SK-N-SH (cell line): Measurements from ENCODE around the gene ATF7IP2. TPM values are rescaled to one million over a fixed set of nuclear protein-coding genes. Genes with fewer than 3 reads are reported as not detected.
"Not testable (repeated sequence)": the region's sequence is repeated elsewhere in the genome, so short reads cannot be mapped to it uniquely, and the experiment has no call there.

Experiments
- CTCF ChIA-PET: fragments of 300-600, 350-600 bp; formaldehyde crosslinking; extraction: SDS; loops from one replicate; lab custom pipeline; 2021; lab: Yijun Ruan, JAX
- POLR2A ChIA-PET: fragments of 350-600 bp; sonication (Branson Sonifier 250); formaldehyde crosslinking; extraction: SDS; loops from one replicate; lab custom pipeline; 2020; ENCODE audit warnings: antibody characterized with exemption, inconsistent platforms; lab: Yijun Ruan, JAX
- DNase-seq: peaks from one replicate; pipeline ENCODE4 v3.0.0; 2012
- H2AFZ ChIP-seq: fragments of 200-600 bp; sonication (generic); 2 replicates; pipeline ENCODE4 v1.8.1; 2016; ENCODE audit warnings: antibody characterized with exemption, mild to moderate bottlenecking, low read depth
- H3F3A ChIP-seq: fragments of 200-600 bp; sonication (generic); replicated peaks from 2 replicates; pipeline ENCODE3; 2016; ENCODE audit warnings: antibody characterized with exemption, mild to moderate bottlenecking; ENCODE audit not compliant: insufficient read depth
- H3K27ac ChIP-seq, 2 experiments: fragments of 200-500 bp in 1 of 2; fragments of 200-600 bp in 1 of 2; sonication (Bioruptor generic) in 1 of 2; sonication (generic), shearing (Covaris generic) in 1 of 2; 2 replicates each; pipeline versions ENCODE4 v1.5.1 to v1.6.1; 2014 to 2016; ENCODE audit warnings: low read depth in 2 of 2, inconsistent platforms in 1 of 2, low read length in 1 of 2, mild to moderate bottlenecking in 1 of 2, mixed read lengths in 1 of 2
- H3K27me3 ChIP-seq: fragments of 200-600 bp; sonication (generic), shearing (Covaris generic); 2 replicates; pipeline ENCODE4 v1.6.1; 2016; ENCODE audit warnings: mixed run types; ENCODE audit not compliant: insufficient read depth
- H3K36me3 ChIP-seq, 2 experiments: fragments of 200-500 bp in 1 of 2; fragments of 200-600 bp in 1 of 2; sonication (Bioruptor generic) in 1 of 2; sonication (generic) in 1 of 2; replicated peaks in 1 of 2; 2 replicates each; pipeline versions ENCODE3 to v1.5.1; 2014 to 2016; ENCODE audit warnings: low read length in 1 of 2, mild to moderate bottlenecking in 1 of 2; ENCODE audit not compliant: insufficient read depth in 2 of 2, control insufficient read depth in 1 of 2
- H3K4me1 ChIP-seq, 2 experiments: fragments of 200-500 bp in 1 of 2; fragments of 200-600 bp in 1 of 2; sonication (Bioruptor generic) in 1 of 2; sonication (generic), shearing (Covaris generic) in 1 of 2; 2 replicates each; pipeline versions ENCODE4 v1.5.1 to v1.6.1; 2014 to 2016; ENCODE audit warnings: low read depth in 1 of 2, low read length in 1 of 2, mixed run types in 1 of 2; ENCODE audit not compliant: insufficient read depth in 2 of 2, control insufficient read depth in 1 of 2
- H3K4me2 ChIP-seq: fragments of 200-600 bp; sonication (generic), shearing (Covaris generic); 2 replicates; pipeline ENCODE4 v1.6.1; 2017; ENCODE audit warnings: mixed run types
- H3K4me3 ChIP-seq, 2 experiments: fragments of 200-500 bp in 1 of 2; fragments of 200-600 bp in 1 of 2; sonication (Bioruptor generic) in 1 of 2; sonication (generic), shearing (Covaris generic) in 1 of 2; 2 replicates each; pipeline versions ENCODE4 v1.5.1 to v1.8.1; 2014 to 2016; ENCODE audit warnings: low read depth in 2 of 2, inconsistent platforms in 1 of 2, low read length in 1 of 2, mild to moderate bottlenecking in 1 of 2, mixed read lengths in 1 of 2, moderate library complexity in 1 of 2
- H3K79me2 ChIP-seq: fragments of 200-600 bp; sonication (generic); 2 replicates; pipeline ENCODE4 v1.8.1; 2017; ENCODE audit warnings: mild to moderate bottlenecking; ENCODE audit not compliant: insufficient read depth
- H3K9ac ChIP-seq: fragments of 200-600 bp; sonication (generic); 2 replicates; pipeline ENCODE4 v1.6.1; 2017; ENCODE audit warnings: mixed run types
- H3K9me2 ChIP-seq: fragments of 200-600 bp; sonication (generic); 2 replicates; pipeline ENCODE4 v1.6.1; 2017; ENCODE audit warnings: mixed run types
- H3K9me3 ChIP-seq: fragments of 200-600 bp; sonication (generic); 2 replicates; pipeline ENCODE4 v1.6.1; 2017; ENCODE audit warnings: mixed run types, mild to moderate bottlenecking, moderate library complexity
- H4K20me1 ChIP-seq: fragments of 200-600 bp; sonication (generic); 2 replicates; pipeline ENCODE4 v1.6.1; 2017; ENCODE audit warnings: mild to moderate bottlenecking, mixed run types; ENCODE audit not compliant: insufficient read depth
- ELF1 ChIP-seq: IDR thresholded peaks from 2 replicates; pipeline ENCODE4 v1.4.0; 2012
- EZH2phosphoT487 ChIP-seq: fragments of 200-600 bp; sonication (generic); IDR thresholded peaks from 2 replicates; pipeline ENCODE4 v1.6.1; 2017; ENCODE audit warnings: low read depth, mixed run types, mild to moderate bottlenecking, antibody characterized with exemption, moderate library complexity, borderline replicate concordance
- FOXJ3 ChIP-seq: sonication (generic); formaldehyde crosslinking; IDR thresholded peaks from 2 replicates; pipeline ENCODE4 v1.5.1; 2020; ENCODE audit warnings: mild to moderate bottlenecking, missing genetic modification reagents
- GABPA ChIP-seq: IDR thresholded peaks from 2 replicates; pipeline ENCODE4 v1.4.0; 2012; ENCODE audit warnings: low read depth, mild to moderate bottlenecking
- GATA2 ChIP-seq: sonication (generic); formaldehyde crosslinking; IDR thresholded peaks from 2 replicates; pipeline ENCODE4 v1.5.0; 2020; ENCODE audit warnings: mild to moderate bottlenecking, missing genetic modification reagents
- IRF3 ChIP-seq: fragments of 150-350 bp; IDR thresholded peaks from 2 replicates; pipeline ENCODE4 v1.6.1; 2016; ENCODE audit warnings: mild to moderate bottlenecking, low read depth, low read length
- JUND ChIP-seq: IDR thresholded peaks from 2 replicates; pipeline ENCODE4 v1.4.0; 2012
- MEF2A ChIP-seq: IDR thresholded peaks from 2 replicates; pipeline ENCODE4 v1.4.0; 2012; ENCODE audit warnings: low read depth, borderline replicate concordance
- MXI1 ChIP-seq: IDR thresholded peaks from 2 replicates; pipeline ENCODE4 v1.6.1; 2012; ENCODE audit warnings: mild to moderate bottlenecking, low read depth, low read length, improper control_type of control experiment
- NFIC ChIP-seq: IDR thresholded peaks from 2 replicates; pipeline ENCODE4 v1.4.0; 2012; ENCODE audit warnings: borderline replicate concordance
- NRF1 ChIP-seq: IDR thresholded peaks from 2 replicates; pipeline ENCODE4 v1.6.1; 2012; ENCODE audit warnings: low read depth, mild to moderate bottlenecking, low read length
- RCOR1 ChIP-seq: fragments of 150-350 bp; IDR thresholded peaks from 2 replicates; pipeline ENCODE4 v1.6.1; 2017; ENCODE audit warnings: antibody characterized with exemption, low read length
- RFX5 ChIP-seq: IDR thresholded peaks from 2 replicates; pipeline ENCODE4 v1.6.1; 2012; ENCODE audit warnings: mild to moderate bottlenecking, improper control_type of control experiment, low read length
- RXRA ChIP-seq: IDR thresholded peaks from 2 replicates; pipeline ENCODE4 v1.4.0; 2012; ENCODE audit warnings: low read depth, mild to moderate bottlenecking, borderline replicate concordance
- SIN3A ChIP-seq: IDR thresholded peaks from 2 replicates; pipeline ENCODE4 v1.6.1; 2012; ENCODE audit warnings: low read depth, mild to moderate bottlenecking, low read length, moderate library complexity, borderline replicate concordance
- SMC3 ChIP-seq: IDR thresholded peaks from 2 replicates; pipeline ENCODE4 v1.6.1; 2012; ENCODE audit warnings: low read depth, low read length, improper control_type of control experiment
- TEAD4 ChIP-seq: IDR thresholded peaks from 2 replicates; pipeline ENCODE4 v1.4.0; 2012; ENCODE audit warnings: mild to moderate bottlenecking, borderline replicate concordance; ENCODE audit not compliant: insufficient read depth
- USF1 ChIP-seq: IDR thresholded peaks from 2 replicates; pipeline ENCODE4 v1.4.0; 2012; ENCODE audit warnings: low read depth, borderline replicate concordance
- ZBTB33 ChIP-seq: IDR thresholded peaks from 2 replicates; pipeline ENCODE4 v1.4.0; 2012; ENCODE audit warnings: low read depth, borderline replicate concordance
- WGBS: methylation state at CpG from one replicate; pipeline ENCODE4 v1.1.6; 2017; ENCODE audit warnings: low lambda C conversion rate; 5-methylcytosine and 5-hydroxymethylcytosine counted together
- polyA plus RNA-seq, 3 experiments: library from polyadenylated mRNA; depleted of rRNA; stranded (reverse); fragments of >200 nt; gene quantifications; 2 replicates each; pipeline ENCODE4 v1.2.3, GENCODE V29; 2012
- TF ChIP-seq, protein P1 (sequence below): IDR thresholded peaks from 2 replicates; pipeline ENCODE4 v1.4.0; 2012; ENCODE audit warnings: low read depth

Gene ATF7IP2
- polyA plus RNA-seq, 1 of the 3 experiments (the other 2 are of a cell fraction) = 0.35 TPM

DNA sequence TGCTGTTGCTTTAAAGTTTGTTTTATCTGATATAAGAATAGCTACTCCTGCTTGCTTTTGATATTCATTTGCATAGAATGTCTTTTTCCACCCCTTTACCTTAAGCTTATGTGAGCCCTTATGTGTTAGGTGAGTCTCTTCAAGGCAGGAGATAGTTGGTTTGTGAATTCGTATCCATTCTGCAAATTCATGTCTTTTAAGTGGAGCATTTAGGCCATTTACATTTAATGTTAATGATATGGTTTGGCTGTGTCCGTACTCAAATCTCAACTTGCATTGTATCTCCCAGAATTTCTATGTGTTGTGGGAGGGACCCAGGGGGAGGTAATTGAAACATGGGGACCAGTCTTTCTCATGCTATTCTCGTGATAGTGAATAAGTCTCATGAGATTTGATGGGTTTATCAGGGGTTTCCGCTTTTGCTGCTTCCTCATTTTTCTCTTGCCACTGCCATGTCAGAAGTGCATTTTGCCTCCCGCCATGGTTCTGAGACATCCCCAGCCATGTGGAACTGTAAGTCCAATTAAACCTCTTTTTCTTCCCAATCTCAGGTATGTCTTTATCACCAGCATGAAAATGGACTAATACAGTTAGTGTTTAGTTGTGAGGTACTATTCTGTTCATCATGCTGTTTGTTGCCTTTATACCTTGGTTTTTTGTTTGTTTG is 27.2 kb downstream of the ATF7IP2 start:
- Histone ChIP-seq H3K27me3 (no peaks in the 10 kb centered on the region), H3K36me3 (no peaks in the 10 kb centered on the region), H3K79me2 (no peaks in the 10 kb centered on the region), H3K9me2 (no peaks in the 10 kb centered on the region), H4K20me1 (no peaks in the 10 kb centered on the region), H3K4me2 (no peak overlapping the region), H2AFZ (no peak overlapping the region), H3F3A (no peaks in the 10 kb centered on the region), H3K27ac (no peak overlapping the region), H3K9ac (no peak overlapping the region), H3K4me3 (no peak overlapping the region), H3K9me3 (no peaks in the 10 kb centered on the region), H3K4me1 (no peaks in the 10 kb centered on the region)
- TF ChIP-seq ELF1 (no peak), USF1 (no peak), GABPA (no peak), MEF2A (no peak), GATA2 (CRISPR knock-in tag) (no peak), FOXJ3 (CRISPR knock-in tag) (no peak), RCOR1 (no peak), IRF3 (no peak), SIN3A (no peak), NFIC (no peak), RXRA (no peak), MXI1 (no peak), JUND (no peak), SMC3 (no peak), TEAD4 (no peak), NRF1 (no peak), RFX5 (no peak), EZH2phosphoT487 (no peak), ZBTB33 (no peak)
- TF ChIP-seq, protein P1, sequence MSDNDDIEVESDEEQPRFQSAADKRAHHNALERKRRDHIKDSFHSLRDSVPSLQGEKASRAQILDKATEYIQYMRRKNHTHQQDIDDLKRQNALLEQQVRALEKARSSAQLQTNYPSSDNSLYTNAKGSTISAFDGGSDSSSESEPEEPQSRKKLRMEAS = no peak
- ChIA-PET POLR2A (no interaction called here), CTCF (no interaction called here)
- DNase-seq = no peak
- WGBS = 47% methylated on average over 5 of the region's 5 CpGs

DNA sequence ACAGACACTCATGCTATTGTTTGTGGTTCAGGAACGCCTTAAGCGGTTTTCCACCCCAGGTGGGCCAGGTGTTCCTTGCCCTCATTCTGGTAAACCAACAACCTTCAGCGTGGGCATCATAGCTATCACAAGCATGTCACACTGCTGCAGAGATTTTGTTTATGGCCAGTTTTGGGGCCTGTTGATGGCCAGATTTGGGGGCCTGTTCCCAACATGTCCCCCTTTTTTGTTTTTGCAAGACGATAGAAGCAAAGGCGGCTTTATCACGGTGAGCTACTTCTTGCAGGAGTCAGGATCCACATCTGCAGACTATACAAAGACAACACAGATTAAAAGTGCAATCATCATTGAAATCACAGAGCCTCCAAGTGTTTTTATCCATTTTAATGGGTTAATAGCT is 32.3 kb downstream of the ATF7IP2 start:
- POLR2A ChIA-PET, H3K36me3 ChIP-seq, H3K27ac ChIP-seq, H2AFZ ChIP-seq, H3K27me3 ChIP-seq, DNase-seq, H3K79me2 ChIP-seq, H3K9me3 ChIP-seq, H4K20me1 ChIP-seq, H3K4me2 ChIP-seq, H3K9ac ChIP-seq, H3K4me1 ChIP-seq, H3F3A ChIP-seq, H3K4me3 ChIP-seq, H3K9me2 ChIP-seq: not testable (repeated sequence)
- 63% methylated on average over 4 of the region's 6 CpGs for WGBS
- CTCF ChIA-PET = interaction anchor here (0.6 kb wide), 1 partner anchor 58 kb away, joined by 3 read pairs; no protein-coding TSS in a partner anchor
